HEK293 (cell line): Measurements from ENCODE around the gene PLEKHA7.

Source experiments
- CTCF ChIP-seq: fragments of 450-650 bp; formaldehyde crosslinking; IDR thresholded peaks from 2 replicates; pipeline ENCODE4 v1.5.1; 2016; ENCODE audit warnings: missing biosample characterization, missing genetic modification characterization
- KLF10 ChIP-seq: fragments of 450-650 bp; IDR thresholded peaks from 2 replicates; pipeline ENCODE4 v1.5.1; 2018; ENCODE audit warnings: missing biosample characterization, mild to moderate bottlenecking, missing genetic modification characterization
- REST ChIP-seq: fragments of 450-650 bp; formaldehyde crosslinking; IDR thresholded peaks from 2 replicates; pipeline ENCODE4 v1.5.1; 2016; ENCODE audit warnings: missing biosample characterization, missing genetic modification characterization
- YY2 ChIP-seq: fragments of 450-650 bp; formaldehyde crosslinking; IDR thresholded peaks from 2 replicates; pipeline ENCODE4 v1.5.1; 2016; ENCODE audit warnings: missing biosample characterization, missing genetic modification characterization
- ZNF138 ChIP-seq: fragments of 450-650 bp; formaldehyde crosslinking; IDR thresholded peaks from 2 replicates; pipeline ENCODE4 v1.5.1; 2016; ENCODE audit warnings: missing biosample characterization, missing genetic modification characterization, borderline replicate concordance
- ZNF16 ChIP-seq: fragments of 450-650 bp; formaldehyde crosslinking; IDR thresholded peaks from 2 replicates; pipeline ENCODE4 v1.5.1; 2016; ENCODE audit warnings: low read depth, missing biosample characterization, missing genetic modification characterization
- ZNF174 ChIP-seq: fragments of 450-650 bp; formaldehyde crosslinking; IDR thresholded peaks from 2 replicates; pipeline ENCODE4 v1.5.0; 2017; ENCODE audit warnings: missing biosample characterization, mild to moderate bottlenecking, missing genetic modification characterization
- ZNF24 ChIP-seq: fragments of 450-650 bp; formaldehyde crosslinking; IDR thresholded peaks from 2 replicates; pipeline ENCODE4 v1.5.1; 2016; ENCODE audit warnings: missing biosample characterization, missing genetic modification characterization
- ZNF248 ChIP-seq: fragments of 450-650 bp; formaldehyde crosslinking; IDR thresholded peaks from 2 replicates; pipeline ENCODE4 v1.5.1; 2017; ENCODE audit warnings: missing biosample characterization, missing genetic modification characterization
- ZNF48 ChIP-seq: fragments of 450-650 bp; formaldehyde crosslinking; IDR thresholded peaks from 2 replicates; pipeline ENCODE4 v1.5.1; 2016; ENCODE audit warnings: missing biosample characterization, missing genetic modification characterization
- ZNF555 ChIP-seq: fragments of 450-650 bp; formaldehyde crosslinking; conservative IDR thresholded peaks from 2 replicates; pipeline ENCODE4 v1.5.1; 2017; ENCODE audit warnings: missing biosample characterization, mild to moderate bottlenecking, missing genetic modification characterization, inconsistent platforms
- ZNF624 ChIP-seq: fragments of 450-650 bp; formaldehyde crosslinking; IDR thresholded peaks from 2 replicates; pipeline ENCODE4 v1.5.1; 2017; ENCODE audit warnings: missing biosample characterization, missing genetic modification characterization
- ZNF677 ChIP-seq: fragments of 450-650 bp; IDR thresholded peaks from 2 replicates; pipeline ENCODE4 v1.5.0; 2018; ENCODE audit warnings: missing biosample characterization, mild to moderate bottlenecking, missing genetic modification characterization, moderate library complexity

DNA sequence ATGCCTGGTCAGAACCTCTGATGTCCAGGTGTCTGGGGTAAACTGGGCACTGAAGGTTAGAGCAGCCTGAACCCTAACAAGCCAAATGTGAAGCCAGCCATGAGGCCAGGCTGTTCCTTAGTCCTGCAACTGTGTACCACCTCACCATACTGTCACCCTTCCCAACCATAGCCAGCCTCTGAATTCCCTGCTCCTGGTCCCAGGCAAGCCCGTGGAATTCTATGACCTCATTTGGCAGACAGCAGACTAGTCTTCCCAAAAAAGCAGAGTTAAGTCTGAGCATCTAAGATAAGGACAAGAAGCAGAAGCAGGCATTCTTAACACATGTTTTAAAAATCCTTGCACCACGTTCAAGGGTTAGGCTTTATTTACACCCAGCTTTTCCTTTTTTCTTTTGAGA lies 140.9 kb downstream of the PLEKHA7 start:
- TF ChIP-seq ZNF677 (no peak), ZNF248 (tag by site-specific recombination) (no peak), ZNF174 (tag by site-specific recombination) (no peak), ZNF16 (no peak), REST (no peak), KLF10 (tag by site-specific recombination) (no peak), ZNF555 (no peak), CTCF (tag by site-specific recombination) (no peak), ZNF24 (tag by site-specific recombination) (no peak), ZNF48 (no peak), ZNF138 (tag by site-specific recombination) (no peak), ZNF624 (tag by site-specific recombination) (no peak), YY2 (tag by site-specific recombination) (no peak)
